ENCODE measurements around the gene EPB41L1.

DNA sequence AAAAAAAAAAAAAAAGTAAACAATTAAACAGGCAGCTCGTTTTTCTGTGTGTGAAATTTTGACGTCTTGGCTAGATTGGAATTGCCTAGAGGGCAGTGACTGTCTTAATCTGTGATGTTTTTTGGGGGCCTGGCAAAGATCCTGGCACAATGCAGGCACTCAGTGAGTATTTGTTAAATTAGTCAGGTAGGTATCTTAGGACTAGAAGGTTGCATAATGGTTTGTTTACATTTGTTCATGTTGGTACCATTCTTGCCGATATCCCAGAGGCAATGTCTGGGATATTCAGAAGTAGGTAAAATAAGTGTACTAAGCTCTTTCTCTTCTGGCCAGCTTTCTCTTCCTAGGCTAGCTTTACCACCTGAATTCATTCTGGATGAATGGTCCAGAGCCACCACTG lies 84.2 kb downstream of the EPB41L1 start:
- TF ChIP-seq CTCF (IDR thresholded peaks at IDR 0.05; ENCODE audit: poor library complexity, severe bottlenecking) (no peak), RAD21 (conservative IDR thresholded peaks at IDR 0.05) (no peak), EZH2 (IDR thresholded peaks at IDR 0.05; ENCODE audit: borderline replicate concordance, insufficient read depth, low read length, poor library complexity, severe bottlenecking) (no peak), POLR2AphosphoS5 (IDR thresholded peaks at IDR 0.05) (no peak)
- TF ChIP-seq, protein P1, sequence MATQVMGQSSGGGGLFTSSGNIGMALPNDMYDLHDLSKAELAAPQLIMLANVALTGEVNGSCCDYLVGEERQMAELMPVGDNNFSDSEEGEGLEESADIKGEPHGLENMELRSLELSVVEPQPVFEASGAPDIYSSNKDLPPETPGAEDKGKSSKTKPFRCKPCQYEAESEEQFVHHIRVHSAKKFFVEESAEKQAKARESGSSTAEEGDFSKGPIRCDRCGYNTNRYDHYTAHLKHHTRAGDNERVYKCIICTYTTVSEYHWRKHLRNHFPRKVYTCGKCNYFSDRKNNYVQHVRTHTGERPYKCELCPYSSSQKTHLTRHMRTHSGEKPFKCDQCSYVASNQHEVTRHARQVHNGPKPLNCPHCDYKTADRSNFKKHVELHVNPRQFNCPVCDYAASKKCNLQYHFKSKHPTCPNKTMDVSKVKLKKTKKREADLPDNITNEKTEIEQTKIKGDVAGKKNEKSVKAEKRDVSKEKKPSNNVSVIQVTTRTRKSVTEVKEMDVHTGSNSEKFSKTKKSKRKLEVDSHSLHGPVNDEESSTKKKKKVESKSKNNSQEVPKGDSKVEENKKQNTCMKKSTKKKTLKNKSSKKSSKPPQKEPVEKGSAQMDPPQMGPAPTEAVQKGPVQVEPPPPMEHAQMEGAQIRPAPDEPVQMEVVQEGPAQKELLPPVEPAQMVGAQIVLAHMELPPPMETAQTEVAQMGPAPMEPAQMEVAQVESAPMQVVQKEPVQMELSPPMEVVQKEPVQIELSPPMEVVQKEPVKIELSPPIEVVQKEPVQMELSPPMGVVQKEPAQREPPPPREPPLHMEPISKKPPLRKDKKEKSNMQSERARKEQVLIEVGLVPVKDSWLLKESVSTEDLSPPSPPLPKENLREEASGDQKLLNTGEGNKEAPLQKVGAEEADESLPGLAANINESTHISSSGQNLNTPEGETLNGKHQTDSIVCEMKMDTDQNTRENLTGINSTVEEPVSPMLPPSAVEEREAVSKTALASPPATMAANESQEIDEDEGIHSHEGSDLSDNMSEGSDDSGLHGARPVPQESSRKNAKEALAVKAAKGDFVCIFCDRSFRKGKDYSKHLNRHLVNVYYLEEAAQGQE (IDR thresholded peaks at IDR 0.05; ENCODE audit: borderline replicate concordance) = no peak
